ENCODE data around the gene STAB1.

Gene STAB1

GRCh38 chr3:52507359-52507758 is 12.2 kb downstream of the STAB1 start:
- Mint-ChIP-seq H3K36me3 (no peaks in the 10 kb centered on the region), H3K4me1 (no peaks in the 10 kb centered on the region), H3K9me3 (no peaks in the 10 kb centered on the region), H3K4me3 (no peak overlapping the region), H3K27ac (no peak overlapping the region)
- DNase-seq (ENCODE audit: low spot score in 2 of 2) (no peak), ATAC-seq (no peak)

- H3K4me3 Mint-ChIP-seq: no peak overlapping the region
- no peaks in the 10 kb centered on the region for H3K4me1 Mint-ChIP-seq
- no peaks in the 10 kb centered on the region for H3K36me3 Mint-ChIP-seq
- no peak overlapping the region for H3K27ac Mint-ChIP-seq
- ATAC-seq (no peak), DNase-seq (ENCODE audit: low spot score in 2 of 2) (no peak)
- no peaks in the 10 kb centered on the region for H3K9me3 Mint-ChIP-seq
Measured at GRCh38 chr3:52509753-52510328, 14.7 kb downstream of the STAB1 start.

- ATAC-seq (no peak), DNase-seq (ENCODE audit: low spot score in 2 of 2) (no peak)
- H3K4me1 Mint-ChIP-seq: no peaks in the 10 kb centered on the region
- H3K4me3 Mint-ChIP-seq: no peak overlapping the region
- no peak overlapping the region for H3K27ac Mint-ChIP-seq
- no peaks in the 10 kb centered on the region for H3K36me3 Mint-ChIP-seq
- H3K9me3 Mint-ChIP-seq: no peaks in the 10 kb centered on the region
Measured at GRCh38 chr3:52511509-52511908, 16.4 kb downstream of the STAB1 start.

- H3K4me1 Mint-ChIP-seq: no peaks in the 10 kb centered on the region
- no peak overlapping the region for H3K27ac Mint-ChIP-seq
- ATAC-seq (no peak), DNase-seq (ENCODE audit: low spot score in 2 of 2) (no peak)
- no peaks in the 10 kb centered on the region for H3K36me3 Mint-ChIP-seq
- no peak overlapping the region for H3K4me3 Mint-ChIP-seq
- H3K9me3 Mint-ChIP-seq: no peaks in the 10 kb centered on the region
Measured at GRCh38 chr3:52512105-52512504, 17.0 kb downstream of the STAB1 start.

GRCh38 chr3:52512727-52513126 is 17.6 kb downstream of the STAB1 start:
- H3K36me3 Mint-ChIP-seq: no peaks in the 10 kb centered on the region
- H3K4me3 Mint-ChIP-seq: no peak overlapping the region
- no peak overlapping the region for H3K27ac Mint-ChIP-seq
- H3K9me3 Mint-ChIP-seq: no peaks in the 10 kb centered on the region
- H3K4me1 Mint-ChIP-seq: no peaks in the 10 kb centered on the region
- ATAC-seq: no peak
- no peak for DNase-seq (ENCODE audit: low spot score in 2 of 2)

- ATAC-seq: no peak
- Mint-ChIP-seq H3K27ac (no peak overlapping the region), H3K4me1 (no peaks in the 10 kb centered on the region), H3K4me3 (no peak overlapping the region), H3K36me3 (no peaks in the 10 kb centered on the region), H3K9me3 (no peaks in the 10 kb centered on the region)
- DNase-seq (ENCODE audit: low spot score in 2 of 2): no peak
Measured at GRCh38 chr3:52513281-52513680, 18.1 kb downstream of the STAB1 start.

- H3K27ac Mint-ChIP-seq: no peak overlapping the region
- H3K4me1 Mint-ChIP-seq: no peaks in the 10 kb centered on the region
- no peaks in the 10 kb centered on the region for H3K9me3 Mint-ChIP-seq
- no peak for DNase-seq (ENCODE audit: low spot score in 2 of 2)
- H3K36me3 Mint-ChIP-seq: no peaks in the 10 kb centered on the region
- H3K4me3 Mint-ChIP-seq: no peak overlapping the region
- no peak for ATAC-seq
Measured at GRCh38 chr3:52514576-52514975, 19.4 kb downstream of the STAB1 start.

- Mint-ChIP-seq H3K9me3 (no peaks in the 10 kb centered on the region), H3K4me1 (no peaks in the 10 kb centered on the region), H3K4me3 (no peak overlapping the region), H3K27ac (peak overlapping the region; percentile 32), H3K36me3 (no peaks in the 10 kb centered on the region)
- DNase-seq (ENCODE audit: low spot score in 2 of 2): no peak
- no peak for ATAC-seq
Measured at GRCh38 chr3:52515192-52515591, 20.1 kb downstream of the STAB1 start.

- DNase-seq (ENCODE audit: low spot score in 2 of 2) (no peak), ATAC-seq (no peak)
- Mint-ChIP-seq H3K4me1 (no peaks in the 10 kb centered on the region), H3K4me3 (no peak overlapping the region), H3K27ac (no peak overlapping the region), H3K9me3 (no peaks in the 10 kb centered on the region), H3K36me3 (no peaks in the 10 kb centered on the region)
Measured at GRCh38 chr3:52516509-52517195, 21.5 kb downstream of the STAB1 start.

GRCh38 chr3:52517796-52518722 is 22.9 kb downstream of the STAB1 start:
- H3K36me3 Mint-ChIP-seq: no peaks in the 10 kb centered on the region

GRCh38 chr3:52518723-52519444 is 23.7 kb downstream of the STAB1 start:
- H3K36me3 Mint-ChIP-seq: no peaks in the 10 kb centered on the region
- ATAC-seq (no peak), DNase-seq (ENCODE audit: low spot score in 2 of 2) (no peak)
- H3K4me3 Mint-ChIP-seq: no peak overlapping the region
- H3K4me1 Mint-ChIP-seq: no peaks in the 10 kb centered on the region
- H3K9me3 Mint-ChIP-seq: no peaks in the 10 kb centered on the region
- H3K27ac Mint-ChIP-seq: no peak overlapping the region

More at GRCh38 chr3:52517796-52518722, 22.9 kb downstream of the STAB1 start:
- no peaks in the 10 kb centered on the region for H3K9me3 Mint-ChIP-seq
- no peak for ATAC-seq
- H3K4me1 Mint-ChIP-seq: no peaks in the 10 kb centered on the region
- no peak for DNase-seq (ENCODE audit: low spot score in 2 of 2)
- H3K4me3 Mint-ChIP-seq: no peak overlapping the region
- H3K27ac Mint-ChIP-seq: no peak overlapping the region

GRCh38 chr3:52519445-52520140 is 24.5 kb downstream of the STAB1 start:
- Mint-ChIP-seq H3K27ac (no peak overlapping the region), H3K9me3 (no peaks in the 10 kb centered on the region), H3K36me3 (peaks cover 5% of the 10 kb centered on the region), H3K4me3 (no peak overlapping the region), H3K4me1 (no peaks in the 10 kb centered on the region)
- DNase-seq (ENCODE audit: low spot score in 2 of 2) (no peak), ATAC-seq (no peak)

- ATAC-seq: no peak
- Mint-ChIP-seq H3K36me3 (peaks cover 5% of the 10 kb centered on the region), H3K9me3 (no peaks in the 10 kb centered on the region), H3K27ac (no peak overlapping the region), H3K4me1 (no peaks in the 10 kb centered on the region), H3K4me3 (no peak overlapping the region)
- no peak for DNase-seq (ENCODE audit: low spot score in 2 of 2)
Measured at GRCh38 chr3:52520141-52520667, 25.1 kb downstream of the STAB1 start.

GRCh38 chr3:52520716-52521487 is 25.8 kb downstream of the STAB1 start:
- ATAC-seq (no peak), DNase-seq (ENCODE audit: low spot score in 2 of 2) (no peak)
- no peaks in the 10 kb centered on the region for H3K4me1 Mint-ChIP-seq
- H3K4me3 Mint-ChIP-seq: no peak overlapping the region
- H3K9me3 Mint-ChIP-seq: no peaks in the 10 kb centered on the region
- peaks cover 5% of the 10 kb centered on the region for H3K36me3 Mint-ChIP-seq
- H3K27ac Mint-ChIP-seq: no peak overlapping the region
